ENCODE results near the gene NPC1. TPM values are rescaled to one million over a fixed set of nuclear protein-coding genes. Genes with fewer than 3 reads are reported as not detected.

The NPC1 gene
- total RNA-seq, 1 experiment from 2014 or later: 92.7 TPM

DNA sequence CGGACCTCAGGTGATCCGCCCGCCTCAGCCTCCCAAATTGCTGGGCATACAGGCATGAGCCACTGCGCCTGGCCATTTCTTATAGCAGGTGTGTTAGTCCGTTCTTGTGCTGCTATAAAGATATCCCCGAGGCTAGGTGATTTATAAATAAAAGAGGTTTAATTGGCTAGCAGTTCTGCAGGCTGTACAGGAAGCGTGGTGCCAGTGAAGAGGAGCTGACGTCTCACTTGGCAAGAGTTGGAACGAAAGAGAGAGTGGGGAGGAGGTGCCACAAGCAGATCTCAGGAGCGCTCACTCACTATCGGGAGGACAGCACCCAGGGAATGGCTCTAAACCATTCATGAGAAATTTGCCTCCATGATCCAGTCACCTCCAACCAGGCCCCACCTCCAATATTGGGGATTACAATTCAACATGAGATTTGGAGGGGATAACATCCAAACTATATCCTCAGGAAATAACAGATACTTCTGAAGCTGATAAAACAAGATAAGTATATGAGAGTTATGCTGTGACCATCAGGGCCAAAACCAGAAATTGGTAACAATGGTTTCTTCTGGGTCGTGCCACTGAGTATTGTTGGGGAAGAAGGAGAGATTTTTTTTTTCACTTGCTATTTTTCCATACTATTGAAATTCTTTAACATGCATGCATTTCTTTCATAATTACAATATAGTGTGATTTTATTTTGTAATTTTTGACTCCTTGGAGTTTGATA lies 90.4 kb downstream of the NPC1 start:
- POLR2A ChIA-PET: interaction anchor here (0.7 kb wide), 1 partner anchor 50 kb away, joined by 6 read pairs; no protein-coding TSS in a partner anchor
- Histone ChIP-seq H3K36me3 (ENCODE audit: control insufficient read depth, insufficient read depth, low read length) (no peaks in the 10 kb centered on the region), H3K9me3 (ENCODE audit: control insufficient read depth, insufficient read depth, low read depth, low read length) (no peaks in the 10 kb centered on the region), H3K4me1 (ENCODE audit: control insufficient read depth, insufficient read depth, low read length) (no peaks in the 10 kb centered on the region), H3K27ac (ENCODE audit: low read length) (no peak overlapping the region), H3K27me3 (ENCODE audit: control insufficient read depth, insufficient read depth, low read length) (no peaks in the 10 kb centered on the region), H3K4me3 (ENCODE audit: low read depth in 2 of 2, low read length in 2 of 2) (no peak overlapping the region)
- in situ Hi-C loops (cut with HindIII; ENCODE audit: low pct_unique_long_range_greater_than_20kb, low sequenced_read_pairs): no loop called here
- intact Hi-C loops (cut with micrococcal nuclease; ENCODE audit: unreplicated experiment): no loop called here
- DNase-seq (ENCODE audit: low read depth, low spot score) (no peak), ATAC-seq (no peak)
- TF ChIP-seq TCF7L2 (IDR thresholded peaks at IDR 0.05; ENCODE audit: low read depth, low read length) (no peak), SIN3A (IDR thresholded peaks at IDR 0.05; ENCODE audit: borderline replicate concordance, insufficient read depth, low read depth, low read length) (no peak), POLR2AphosphoS5 (IDR thresholded peaks at IDR 0.05; ENCODE audit: low read depth, low read length) (no peak)
- TF ChIP-seq, protein P1, sequence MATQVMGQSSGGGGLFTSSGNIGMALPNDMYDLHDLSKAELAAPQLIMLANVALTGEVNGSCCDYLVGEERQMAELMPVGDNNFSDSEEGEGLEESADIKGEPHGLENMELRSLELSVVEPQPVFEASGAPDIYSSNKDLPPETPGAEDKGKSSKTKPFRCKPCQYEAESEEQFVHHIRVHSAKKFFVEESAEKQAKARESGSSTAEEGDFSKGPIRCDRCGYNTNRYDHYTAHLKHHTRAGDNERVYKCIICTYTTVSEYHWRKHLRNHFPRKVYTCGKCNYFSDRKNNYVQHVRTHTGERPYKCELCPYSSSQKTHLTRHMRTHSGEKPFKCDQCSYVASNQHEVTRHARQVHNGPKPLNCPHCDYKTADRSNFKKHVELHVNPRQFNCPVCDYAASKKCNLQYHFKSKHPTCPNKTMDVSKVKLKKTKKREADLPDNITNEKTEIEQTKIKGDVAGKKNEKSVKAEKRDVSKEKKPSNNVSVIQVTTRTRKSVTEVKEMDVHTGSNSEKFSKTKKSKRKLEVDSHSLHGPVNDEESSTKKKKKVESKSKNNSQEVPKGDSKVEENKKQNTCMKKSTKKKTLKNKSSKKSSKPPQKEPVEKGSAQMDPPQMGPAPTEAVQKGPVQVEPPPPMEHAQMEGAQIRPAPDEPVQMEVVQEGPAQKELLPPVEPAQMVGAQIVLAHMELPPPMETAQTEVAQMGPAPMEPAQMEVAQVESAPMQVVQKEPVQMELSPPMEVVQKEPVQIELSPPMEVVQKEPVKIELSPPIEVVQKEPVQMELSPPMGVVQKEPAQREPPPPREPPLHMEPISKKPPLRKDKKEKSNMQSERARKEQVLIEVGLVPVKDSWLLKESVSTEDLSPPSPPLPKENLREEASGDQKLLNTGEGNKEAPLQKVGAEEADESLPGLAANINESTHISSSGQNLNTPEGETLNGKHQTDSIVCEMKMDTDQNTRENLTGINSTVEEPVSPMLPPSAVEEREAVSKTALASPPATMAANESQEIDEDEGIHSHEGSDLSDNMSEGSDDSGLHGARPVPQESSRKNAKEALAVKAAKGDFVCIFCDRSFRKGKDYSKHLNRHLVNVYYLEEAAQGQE (IDR thresholded peaks at IDR 0.05; ENCODE audit: insufficient read depth in 1 of 2, low read depth in 2 of 2, low read length in 1 of 2): no peak
- TF ChIP-seq, protein P2, sequence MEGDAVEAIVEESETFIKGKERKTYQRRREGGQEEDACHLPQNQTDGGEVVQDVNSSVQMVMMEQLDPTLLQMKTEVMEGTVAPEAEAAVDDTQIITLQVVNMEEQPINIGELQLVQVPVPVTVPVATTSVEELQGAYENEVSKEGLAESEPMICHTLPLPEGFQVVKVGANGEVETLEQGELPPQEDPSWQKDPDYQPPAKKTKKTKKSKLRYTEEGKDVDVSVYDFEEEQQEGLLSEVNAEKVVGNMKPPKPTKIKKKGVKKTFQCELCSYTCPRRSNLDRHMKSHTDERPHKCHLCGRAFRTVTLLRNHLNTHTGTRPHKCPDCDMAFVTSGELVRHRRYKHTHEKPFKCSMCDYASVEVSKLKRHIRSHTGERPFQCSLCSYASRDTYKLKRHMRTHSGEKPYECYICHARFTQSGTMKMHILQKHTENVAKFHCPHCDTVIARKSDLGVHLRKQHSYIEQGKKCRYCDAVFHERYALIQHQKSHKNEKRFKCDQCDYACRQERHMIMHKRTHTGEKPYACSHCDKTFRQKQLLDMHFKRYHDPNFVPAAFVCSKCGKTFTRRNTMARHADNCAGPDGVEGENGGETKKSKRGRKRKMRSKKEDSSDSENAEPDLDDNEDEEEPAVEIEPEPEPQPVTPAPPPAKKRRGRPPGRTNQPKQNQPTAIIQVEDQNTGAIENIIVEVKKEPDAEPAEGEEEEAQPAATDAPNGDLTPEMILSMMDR (IDR thresholded peaks at IDR 0.05): no peak
- BruUV-seq (replicated peaks): no TSS peak
- CTCF ChIA-PET: no interaction called here

DNA sequence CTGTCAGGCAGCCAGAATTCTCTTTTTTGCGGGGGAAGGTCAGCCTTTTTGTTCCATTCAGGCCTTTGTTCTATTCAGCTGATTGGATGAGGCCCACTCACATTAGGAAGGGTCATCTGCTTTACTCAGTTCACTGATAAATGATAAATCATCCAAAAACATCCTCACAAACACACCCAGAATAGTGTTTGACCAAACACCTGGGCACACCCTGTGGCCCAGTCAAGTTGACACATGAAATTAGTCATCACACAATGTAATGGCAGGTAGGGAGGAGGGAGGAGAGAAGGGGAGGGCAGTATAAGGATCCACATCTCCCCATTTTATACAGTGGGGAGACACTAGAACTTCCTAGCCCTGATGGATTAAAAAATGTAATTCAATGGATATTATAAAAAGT lies 91.3 kb downstream of the NPC1 start:
- no peaks in the 10 kb centered on the region for H3K9me3 ChIP-seq (ENCODE audit: control insufficient read depth, insufficient read depth, low read depth, low read length)
- intact Hi-C loops (cut with micrococcal nuclease; ENCODE audit: unreplicated experiment) (no loop called here), in situ Hi-C loops (cut with HindIII; ENCODE audit: low pct_unique_long_range_greater_than_20kb, low sequenced_read_pairs) (no loop called here)
- POLR2A ChIA-PET: no interaction called here
- no peaks in the 10 kb centered on the region for H3K4me1 ChIP-seq (ENCODE audit: control insufficient read depth, insufficient read depth, low read length)
- H3K27ac ChIP-seq (ENCODE audit: low read length): no peak overlapping the region
- TF ChIP-seq, protein P2 (IDR thresholded peaks at IDR 0.05): no peak
- TF ChIP-seq SIN3A (IDR thresholded peaks at IDR 0.05; ENCODE audit: borderline replicate concordance, insufficient read depth, low read depth, low read length): no peak
- TF ChIP-seq, protein P1 (IDR thresholded peaks at IDR 0.05; ENCODE audit: insufficient read depth in 1 of 2, low read depth in 2 of 2, low read length in 1 of 2): no peak
- no peak for TF ChIP-seq TCF7L2 (IDR thresholded peaks at IDR 0.05; ENCODE audit: low read depth, low read length)
- TF ChIP-seq POLR2AphosphoS5 (IDR thresholded peaks at IDR 0.05; ENCODE audit: low read depth, low read length): no peak
- ATAC-seq (no peak), DNase-seq (ENCODE audit: low read depth, low spot score) (no peak)
- CTCF ChIA-PET: no interaction called here
- no peaks in the 10 kb centered on the region for H3K27me3 ChIP-seq (ENCODE audit: control insufficient read depth, insufficient read depth, low read length)
- no TSS peak for BruUV-seq (replicated peaks)
- H3K36me3 ChIP-seq (ENCODE audit: control insufficient read depth, insufficient read depth, low read length): no peaks in the 10 kb centered on the region
- H3K4me3 ChIP-seq (ENCODE audit: low read depth in 2 of 2, low read length in 2 of 2): no peak overlapping the region

Data from Panc1 (cell line).